MCF 10A (cell line): ENCODE results near the gene OS9. TPM values are rescaled to one million over a fixed set of nuclear protein-coding genes. Genes with fewer than 3 reads are reported as not detected.

Source experiments
- BruUV-seq: library from RNA; stranded (reverse); fragments of 400-500 nt; replicated peaks from 2 replicates; lab custom pipeline; 2021; lab: Mats Ljungman, UMichigan
- CTCF ChIA-PET: fragments of 300-600 bp; sonication (Branson Sonifier 250); formaldehyde crosslinking; extraction: SDS; loops from one replicate; lab custom pipeline; 2021; ENCODE audit warnings: antibody characterized with exemption, inconsistent platforms; lab: Yijun Ruan, JAX
- POLR2A ChIA-PET: fragments of 300-600, 350-650 bp; sonication (Branson Sonifier 250); formaldehyde crosslinking; extraction: SDS; loops from one replicate; lab custom pipeline; 2020; ENCODE audit warnings: antibody characterized with exemption, inconsistent platforms; lab: Yijun Ruan, JAX
- DNase-seq: peaks from one replicate; pipeline ENCODE4 v3.0.0-alpha.2; 2018; ENCODE audit not compliant: unreplicated experiment
- H3K27ac Mint-ChIP-seq: one replicate; pipeline ENCODE4 v1.8.0; 2022; ENCODE audit warnings: mild to moderate bottlenecking, low read depth, mixed read lengths; ENCODE audit not compliant: unreplicated experiment
- H3K27me3 Mint-ChIP-seq: one replicate; pipeline ENCODE4 v1.8.0; 2022; ENCODE audit warnings: mixed read lengths; ENCODE audit not compliant: insufficient read depth, unreplicated experiment
- H3K36me3 Mint-ChIP-seq: one replicate; pipeline ENCODE4 v1.8.0; 2022; ENCODE audit warnings: mild to moderate bottlenecking, moderate library complexity, mixed read lengths; ENCODE audit not compliant: insufficient read depth, unreplicated experiment
- H3K4me1 Mint-ChIP-seq: one replicate; pipeline ENCODE4 v1.8.0; 2022; ENCODE audit warnings: mixed read lengths; ENCODE audit not compliant: insufficient read depth, unreplicated experiment
- H3K4me3 Mint-ChIP-seq: one replicate; pipeline ENCODE4 v1.8.0; 2022; ENCODE audit warnings: mild to moderate bottlenecking, moderate library complexity, mixed read lengths; ENCODE audit not compliant: unreplicated experiment
- H3K9me3 Mint-ChIP-seq: one replicate; pipeline ENCODE4 v1.8.0; 2022; ENCODE audit warnings: mixed read lengths; ENCODE audit not compliant: unreplicated experiment
- CTCF ChIP-seq: fragments of 200-600 bp; IDR thresholded peaks from one replicate; pipeline ENCODE4 v1.8.0; 2022; ENCODE audit warnings: antibody characterized with exemption, mild to moderate bottlenecking; ENCODE audit not compliant: unreplicated experiment
- intact Hi-C: fragments of 100-400 bp; cut with micrococcal nuclease; formaldehyde crosslinking; loops from 2 replicates; pipeline ENCODE4 v1.14.1; 2022
- total RNA-seq: library from RNA; stranded (reverse); gene quantifications from 2 replicates; pipeline ENCODE4 v1.2.3, GENCODE V29; 2022

Gene OS9
- total RNA-seq, 1 experiment from 2014 or later = 125 TPM

- no peak for DNase-seq
- TF ChIP-seq CTCF = no peak
- H3K27me3 Mint-ChIP-seq = no peaks in the 10 kb centered on the region
- ChIA-PET POLR2A (interaction anchor here (1.1 kb wide), 1 partner anchor 10 kb away, joined by 3 read pairs; no protein-coding TSS in a partner anchor), CTCF (interaction anchor here (0.6 to 1.4 kb wide), 4 partner anchors 22 to 397 kb away, joined by 4 to 5 read pairs (median 4); partner anchors contain the start of gene TSPAN31)
- peaks cover 27% of the 10 kb centered on the region for H3K36me3 Mint-ChIP-seq
- H3K4me1 Mint-ChIP-seq = no peaks in the 10 kb centered on the region
- intact Hi-C loops = no loop called here
- no TSS peak for BruUV-seq
- H3K9me3 Mint-ChIP-seq = no peaks in the 10 kb centered on the region
- no peak overlapping the region for H3K27ac Mint-ChIP-seq
- H3K4me3 Mint-ChIP-seq = no peak overlapping the region
These were observed 29.0 kb downstream of the OS9 start for GRCh38 chr12:57722716-57723629.

GRCh38 chr12:57723630-57723962, 29.7 kb downstream of the OS9 start:
- no TSS peak for BruUV-seq
- ChIA-PET CTCF (interaction anchor here (1.0 to 4.3 kb wide), 3 partner anchors 13 to 141 kb away, joined by 4 to 43 read pairs (median 17); no protein-coding TSS in a partner anchor), POLR2A (no interaction called here)
- no peak overlapping the region for H3K4me3 Mint-ChIP-seq
- TF ChIP-seq CTCF = no peak
- H3K27ac Mint-ChIP-seq = no peak overlapping the region
- peaks cover 21% of the 10 kb centered on the region for H3K36me3 Mint-ChIP-seq
- no peaks in the 10 kb centered on the region for H3K9me3 Mint-ChIP-seq
- intact Hi-C loops = no loop called here
- DNase-seq = no peak
- no peaks in the 10 kb centered on the region for H3K27me3 Mint-ChIP-seq
- no peaks in the 10 kb centered on the region for H3K4me1 Mint-ChIP-seq

- H3K9me3 Mint-ChIP-seq = no peaks in the 10 kb centered on the region
- no peaks in the 10 kb centered on the region for H3K4me1 Mint-ChIP-seq
- BruUV-seq = no TSS peak
- no peak overlapping the region for H3K27ac Mint-ChIP-seq
- CTCF ChIA-PET = interaction anchor here (1.0 to 4.3 kb wide), 3 partner anchors 12 to 141 kb away, joined by 4 to 43 read pairs (median 17); no protein-coding TSS in a partner anchor
- peaks cover 14% of the 10 kb centered on the region for H3K36me3 Mint-ChIP-seq
- intact Hi-C loops = no loop called here
- no peak for TF ChIP-seq CTCF
- POLR2A ChIA-PET = interaction anchor here (1.5 kb wide), 1 partner anchor 11 kb away, joined by 5 read pairs; no protein-coding TSS in a partner anchor
- no peaks in the 10 kb centered on the region for H3K27me3 Mint-ChIP-seq
- H3K4me3 Mint-ChIP-seq = peak overlapping the region; percentile 82
- no peak for DNase-seq
These were observed 30.3 kb downstream of the OS9 start for GRCh38 chr12:57724003-57724935.
